ENCODE results near the gene CD72.

CD72 gene, protein sequence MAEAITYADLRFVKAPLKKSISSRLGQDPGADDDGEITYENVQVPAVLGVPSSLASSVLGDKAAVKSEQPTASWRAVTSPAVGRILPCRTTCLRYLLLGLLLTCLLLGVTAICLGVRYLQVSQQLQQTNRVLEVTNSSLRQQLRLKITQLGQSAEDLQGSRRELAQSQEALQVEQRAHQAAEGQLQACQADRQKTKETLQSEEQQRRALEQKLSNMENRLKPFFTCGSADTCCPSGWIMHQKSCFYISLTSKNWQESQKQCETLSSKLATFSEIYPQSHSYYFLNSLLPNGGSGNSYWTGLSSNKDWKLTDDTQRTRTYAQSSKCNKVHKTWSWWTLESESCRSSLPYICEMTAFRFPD

GRCh38 chr9:35618325-35618727 lies at the start of gene CD72:
Gene CD72 (minus strand): TSS chr9:35618413. CDS start chr9:35618303, 110 bp downstream.
- no peak for DNase-seq (ENCODE audit: low spot score)

- no peak for DNase-seq (ENCODE audit: low spot score)
These were observed 49.7 kb upstream of the CD72 start for GRCh38 chr9:35667939-35668338.

- DNase-seq (ENCODE audit: low spot score) = no peak
These were observed 48.3 kb upstream of the CD72 start for GRCh38 chr9:35666549-35666948.

DNA sequence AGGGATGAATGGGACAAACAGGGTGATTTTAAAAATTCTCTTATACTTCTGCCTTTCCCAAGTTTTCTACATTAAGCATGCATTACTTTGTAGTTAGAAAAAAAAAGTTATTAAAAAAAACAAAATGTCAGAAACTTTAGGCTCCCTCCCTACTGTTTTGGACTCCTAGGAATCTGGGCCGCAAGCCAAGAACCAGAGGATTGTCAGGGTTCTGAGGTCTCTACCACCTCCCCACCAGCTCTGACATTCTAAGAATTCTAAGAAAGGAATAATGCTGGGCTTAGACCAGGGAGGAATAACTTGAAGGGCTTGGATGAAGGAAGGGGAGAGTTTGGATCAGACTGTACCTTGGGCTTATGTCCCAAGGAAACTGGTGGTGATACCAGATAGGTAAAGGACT lies 47.8 kb upstream of the CD72 start:
- DNase-seq (ENCODE audit: low spot score) = no peak

- no peak for DNase-seq (ENCODE audit: low spot score)
These were observed 47.2 kb upstream of the CD72 start for GRCh38 chr9:35665471-35665818.

GRCh38 chr9:35664531-35665470 lies 46.6 kb upstream of the CD72 start, which contains the start of gene ARHGEF39:
Gene ARHGEF39 (minus strand): TSS chr9:35665195. CDS start chr9:35665169, 26 bp downstream.
- peak; percentile 89 for DNase-seq (ENCODE audit: low spot score)

DNA sequence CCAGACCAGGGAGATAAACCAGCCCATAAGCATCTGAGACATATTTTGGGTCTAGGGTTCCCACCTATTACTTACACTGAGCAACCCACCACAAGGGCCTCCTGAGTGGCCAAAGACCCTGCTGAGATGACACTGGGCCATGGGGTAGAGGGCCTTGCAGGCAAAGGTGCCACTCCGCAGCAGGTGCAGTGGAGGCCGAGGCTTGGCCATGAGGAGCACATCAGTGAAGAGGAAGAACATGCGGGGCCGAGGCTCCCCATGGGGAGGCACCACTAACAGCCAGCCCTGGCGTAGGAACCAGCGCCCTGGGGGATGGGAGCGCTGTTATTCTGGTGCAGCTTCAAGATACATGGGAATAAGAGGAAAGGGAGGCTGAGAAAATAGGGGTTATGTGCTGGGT lies 44.2 kb upstream of the CD72 start:
- no peak for DNase-seq (ENCODE audit: low spot score)

DNA sequence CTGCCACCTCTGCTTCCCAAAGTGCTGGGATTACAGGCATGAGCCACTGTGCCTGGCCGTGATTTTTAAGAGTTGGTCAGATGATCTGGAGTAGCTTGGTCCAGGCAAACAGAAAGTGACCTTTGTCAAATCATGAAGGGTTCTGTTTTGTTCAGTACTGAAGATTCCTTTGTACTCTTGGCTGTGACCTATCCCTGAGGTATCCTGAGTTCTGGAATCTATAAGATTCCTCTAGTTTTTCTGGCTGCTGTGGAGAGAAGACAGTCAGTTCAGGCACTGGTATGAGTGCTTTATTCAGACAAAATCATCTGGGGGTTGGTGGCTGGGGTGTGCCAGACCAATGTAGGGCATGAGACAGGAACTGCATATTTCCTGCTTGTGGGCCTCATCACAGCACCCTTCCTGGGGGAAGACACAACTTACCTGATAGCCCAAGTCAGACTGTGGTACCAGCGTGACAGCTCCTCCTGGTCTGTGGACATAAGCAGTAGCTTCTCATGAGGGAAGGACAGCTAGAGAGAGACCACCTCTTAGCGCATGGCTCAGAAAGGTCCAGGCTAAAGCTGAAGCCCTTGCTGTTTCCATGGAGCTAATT lies 43.6 kb upstream of the CD72 start:
- no peak for DNase-seq (ENCODE audit: low spot score)

- DNase-seq (ENCODE audit: low spot score) = no peak
These were observed 42.8 kb upstream of the CD72 start for GRCh38 chr9:35660966-35661415.

GRCh38 chr9:35659340-35659739 lies 41.1 kb upstream of the CD72 start:
- DNase-seq (ENCODE audit: low spot score) = no peak

GRCh38 chr9:35658968-35659220 lies 40.7 kb upstream of the CD72 start:
- no peak for DNase-seq (ENCODE audit: low spot score)

DNA sequence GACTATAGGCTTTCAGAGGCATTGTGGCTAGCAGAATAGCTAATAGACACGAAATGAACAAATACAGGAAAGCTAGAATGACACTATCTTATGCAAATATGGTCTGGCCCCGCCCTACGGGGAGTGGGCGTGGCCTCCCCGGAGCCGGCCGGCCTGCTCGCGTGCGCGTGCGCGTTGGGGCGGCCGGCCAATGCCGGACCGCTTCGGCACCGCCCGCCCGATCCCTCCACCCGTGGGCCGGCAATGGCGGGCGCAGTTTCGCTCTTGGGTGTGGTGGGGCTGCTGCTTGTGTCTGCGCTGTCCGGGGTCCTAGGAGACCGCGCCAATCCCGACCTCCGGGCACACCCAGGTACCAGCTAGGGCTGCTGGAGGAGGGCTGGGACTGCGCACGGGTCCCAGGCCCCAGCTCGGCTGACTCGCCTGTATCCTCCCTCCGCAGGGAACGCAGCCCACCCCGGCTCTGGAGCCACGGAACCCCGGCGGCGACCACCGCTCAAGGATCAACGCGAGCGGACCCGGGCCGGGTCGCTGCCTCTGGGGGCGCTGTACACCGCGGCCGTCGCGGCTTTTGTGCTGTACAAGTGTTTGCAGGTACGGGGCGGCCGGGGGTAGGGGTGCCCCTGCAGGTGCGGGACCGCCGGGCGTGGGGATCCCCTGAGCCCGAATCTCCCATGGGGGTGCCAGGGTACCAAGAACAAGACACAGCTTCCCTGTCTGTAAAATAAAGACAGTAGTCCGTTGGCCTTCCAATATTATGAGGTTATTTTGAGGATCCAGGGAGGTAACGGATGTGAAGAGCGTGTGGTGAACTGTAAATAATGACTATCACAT lies 40.1 kb upstream of the CD72 start, which contains the start of gene CCDC107:
TSS of gene CCDC107 (plus strand) at position 156 of the 831 bp plus-strand sequence. CDS start at position 244, 88 bp downstream.
- DNase-seq (ENCODE audit: low spot score) = peak; percentile 87

- peak; percentile 98 for DNase-seq (ENCODE audit: low spot score)
These were observed 39.4 kb upstream of the CD72 start, which contains the start of gene RMRP for GRCh38 chr9:35657546-35658136. Gene RMRP (minus strand): TSS chr9:35658019.

DNA sequence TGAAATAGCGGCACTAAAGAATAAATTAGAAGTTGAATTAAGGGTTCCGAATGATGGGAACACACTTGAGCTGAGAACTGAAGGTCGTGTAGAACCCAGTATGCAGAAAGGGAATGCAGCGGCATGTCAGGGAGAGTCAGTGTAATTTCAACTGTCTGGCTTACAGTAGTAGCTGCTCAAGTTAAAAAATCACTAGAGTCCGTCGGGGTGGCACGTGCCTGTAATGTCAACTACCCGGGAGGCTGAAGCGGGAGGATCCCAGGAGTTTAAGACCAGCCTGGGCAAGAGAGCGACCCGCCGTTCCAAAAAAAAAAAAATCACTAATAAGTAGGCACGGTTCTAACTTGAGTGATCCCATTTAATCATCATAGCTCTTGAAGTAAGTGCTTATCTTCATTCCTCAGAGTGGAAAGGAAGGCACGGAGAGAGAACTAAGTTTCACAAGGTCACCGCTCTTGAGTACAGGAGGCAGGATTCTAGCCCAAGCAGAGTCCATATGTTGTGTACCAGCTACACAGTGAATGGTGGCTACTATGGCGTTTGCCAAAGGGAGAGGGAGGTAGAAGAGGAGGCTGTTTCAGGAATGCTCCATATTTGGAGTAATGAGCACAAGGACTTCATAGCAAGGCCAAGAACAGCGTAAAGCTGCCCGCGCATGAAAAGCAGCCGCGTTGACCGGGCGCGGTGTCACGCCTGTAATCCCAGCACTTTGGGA lies 38.8 kb upstream of the CD72 start:
- no peak for DNase-seq (ENCODE audit: low spot score)

DNA sequence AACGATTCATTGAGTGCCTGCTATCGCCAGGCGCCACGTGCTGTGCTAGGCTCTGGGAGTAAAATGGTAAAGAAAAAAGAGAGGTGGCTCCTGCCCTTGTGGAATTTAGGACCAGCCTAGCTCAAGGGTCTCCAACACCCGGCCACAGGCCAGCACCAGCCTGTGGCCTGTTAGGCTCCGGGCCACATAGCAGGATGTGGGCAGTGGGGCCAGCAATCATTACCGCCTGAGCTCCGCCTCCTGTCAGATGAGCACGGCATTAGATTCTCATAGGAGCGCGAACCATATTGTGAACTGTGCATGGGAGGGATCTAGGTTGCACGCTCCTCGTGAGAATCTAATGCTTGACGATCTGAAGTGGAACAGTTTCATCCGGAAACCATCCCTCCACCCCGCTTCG lies 38.1 kb upstream of the CD72 start:
- DNase-seq (ENCODE audit: low spot score) = no peak

GRCh38 chr9:35653611-35654010 lies 35.4 kb upstream of the CD72 start:
- no peak for DNase-seq (ENCODE audit: low spot score)

- DNase-seq (ENCODE audit: low spot score) = no peak
These were observed 34.6 kb upstream of the CD72 start for GRCh38 chr9:35652829-35653209.

- DNase-seq (ENCODE audit: low spot score) = no peak
These were observed 34.0 kb upstream of the CD72 start for GRCh38 chr9:35651956-35652828.

DNA sequence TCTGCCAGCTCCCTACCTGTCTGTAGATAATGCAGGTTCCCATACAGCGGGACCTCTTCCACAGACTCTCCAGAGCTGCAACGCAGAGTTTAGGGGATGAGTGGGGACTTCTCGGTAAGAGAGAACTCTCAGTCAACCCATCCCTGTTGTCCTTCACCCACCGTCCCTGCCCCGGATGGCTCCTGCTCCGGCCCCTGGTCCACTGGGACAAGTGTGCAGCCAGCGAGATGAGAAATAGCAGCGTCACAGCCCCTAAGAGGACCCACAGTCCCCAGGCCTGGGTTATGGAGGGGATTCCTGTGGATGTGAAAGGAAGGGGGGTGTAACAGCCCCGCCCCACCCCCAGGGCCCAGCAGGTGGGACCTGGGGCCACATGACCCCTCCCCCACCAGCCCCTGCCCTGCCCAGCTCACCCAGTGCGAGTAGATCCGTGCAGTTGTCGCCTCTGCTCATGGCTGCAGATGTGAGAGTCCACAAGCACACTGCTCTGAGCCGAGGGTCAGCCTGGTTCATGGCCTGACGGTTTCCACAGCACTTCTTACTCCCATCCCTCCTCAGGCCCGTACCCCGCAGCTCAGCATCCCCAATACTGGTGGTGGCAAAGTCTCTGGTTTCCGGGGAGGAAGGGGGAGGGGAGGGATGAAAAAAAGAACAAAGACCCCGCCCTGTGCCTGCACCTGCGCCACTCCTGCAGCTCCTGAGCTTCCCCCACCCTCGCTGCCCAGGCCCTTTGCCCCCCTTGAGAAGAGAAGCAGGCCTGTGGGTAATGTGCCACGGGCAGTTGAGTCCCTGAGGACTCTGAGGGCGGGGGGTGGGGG lies 32.3 kb upstream of the CD72 start, which contains the start of gene SIT1:
TSS of gene SIT1 (minus strand) at position 591 of the 818 bp plus-strand sequence. CDS start at position 513, 78 bp downstream.
- DNase-seq (ENCODE audit: low spot score) = no peak
